Vagina (tissue), 2 donors: ENCODE measurements around the gene SAP30BP.

Experiments used
- POLR2A ChIP-seq, 2 donors: fragments of 450-650 bp; IDR thresholded peaks; one replicate each; pipeline ENCODE4 v1.6.1; 2017; ENCODE audit warnings: antibody characterized with exemption in 2 of 2, mild to moderate bottlenecking in 2 of 2, moderate library complexity in 2 of 2
- TF ChIP-seq, protein P1 (sequence below), 3 experiments: fragments of 450-650 bp in 2 of 3; fragments of 200-600 bp in 1 of 3; sonication (generic) in 1 of 3; IDR thresholded peaks; one replicate each; pipeline ENCODE4 v1.5.1; 2017 to 2019; ENCODE audit warnings: antibody characterized with exemption in 3 of 3, mild to moderate bottlenecking in 2 of 3, moderate library complexity in 2 of 3

DNA sequence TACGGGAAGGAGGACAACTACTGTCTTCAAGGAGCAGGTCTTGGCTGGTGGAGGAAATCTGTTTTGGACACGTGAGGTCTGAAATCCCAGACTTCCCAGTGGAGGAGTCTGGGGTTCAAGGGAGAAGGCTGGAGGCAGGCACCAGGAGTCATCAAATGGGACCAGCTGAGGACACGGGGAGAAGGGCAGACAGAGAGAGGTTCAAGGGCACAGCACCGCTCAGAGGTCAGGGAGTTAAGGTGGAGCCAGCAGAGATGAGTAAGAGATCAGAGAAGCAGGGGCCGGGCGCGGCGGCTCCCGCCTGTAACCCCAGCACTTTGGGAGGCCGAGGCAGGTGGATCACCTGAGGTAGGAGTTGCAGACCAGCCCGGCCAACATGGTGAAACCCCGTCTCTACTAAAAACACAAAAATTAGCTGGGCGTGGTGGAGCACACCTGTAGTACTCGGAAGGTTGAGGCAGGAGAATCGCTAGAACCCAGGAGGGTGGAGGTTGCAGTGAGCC is 44.3 kb upstream of the SAP30BP start:
- TF ChIP-seq, protein P1, sequence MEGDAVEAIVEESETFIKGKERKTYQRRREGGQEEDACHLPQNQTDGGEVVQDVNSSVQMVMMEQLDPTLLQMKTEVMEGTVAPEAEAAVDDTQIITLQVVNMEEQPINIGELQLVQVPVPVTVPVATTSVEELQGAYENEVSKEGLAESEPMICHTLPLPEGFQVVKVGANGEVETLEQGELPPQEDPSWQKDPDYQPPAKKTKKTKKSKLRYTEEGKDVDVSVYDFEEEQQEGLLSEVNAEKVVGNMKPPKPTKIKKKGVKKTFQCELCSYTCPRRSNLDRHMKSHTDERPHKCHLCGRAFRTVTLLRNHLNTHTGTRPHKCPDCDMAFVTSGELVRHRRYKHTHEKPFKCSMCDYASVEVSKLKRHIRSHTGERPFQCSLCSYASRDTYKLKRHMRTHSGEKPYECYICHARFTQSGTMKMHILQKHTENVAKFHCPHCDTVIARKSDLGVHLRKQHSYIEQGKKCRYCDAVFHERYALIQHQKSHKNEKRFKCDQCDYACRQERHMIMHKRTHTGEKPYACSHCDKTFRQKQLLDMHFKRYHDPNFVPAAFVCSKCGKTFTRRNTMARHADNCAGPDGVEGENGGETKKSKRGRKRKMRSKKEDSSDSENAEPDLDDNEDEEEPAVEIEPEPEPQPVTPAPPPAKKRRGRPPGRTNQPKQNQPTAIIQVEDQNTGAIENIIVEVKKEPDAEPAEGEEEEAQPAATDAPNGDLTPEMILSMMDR (IDR thresholded peaks at IDR 0.05): no peak
- TF ChIP-seq POLR2A (IDR thresholded peaks at IDR 0.05): no peak
